ENCODE data around the gene XDH.

XDH gene

GRCh38 chr2:31327505-31327904 lies 87.0 kb downstream of the XDH start:
- no peak for DNase-seq

- no peak for DNase-seq
These were observed 90.4 kb downstream of the XDH start for GRCh38 chr2:31324016-31324633.

- no peak for DNase-seq
These were observed 92.2 kb downstream of the XDH start for GRCh38 chr2:31322371-31322770.

- DNase-seq = no peak
These were observed 95.0 kb downstream of the XDH start for GRCh38 chr2:31319406-31320175.

- DNase-seq = no peak
These were observed 95.9 kb downstream of the XDH start for GRCh38 chr2:31318361-31319336.

GRCh38 chr2:31317396-31317795 lies 97.1 kb downstream of the XDH start:
- no peak for DNase-seq

- no peak for DNase-seq
These were observed 99.8 kb downstream of the XDH start for GRCh38 chr2:31314761-31315160.

GRCh38 chr2:31312898-31313297 lies 101.6 kb downstream of the XDH start:
- no peak for DNase-seq

- no peak for DNase-seq
These were observed 109.7 kb downstream of the XDH start for GRCh38 chr2:31304816-31305215.

- no peak for DNase-seq
These were observed 111.5 kb downstream of the XDH start for GRCh38 chr2:31302940-31303563.

GRCh38 chr2:31300309-31300708 lies 114.2 kb downstream of the XDH start:
- DNase-seq = no peak

- no peak for DNase-seq
These were observed 115.0 kb downstream of the XDH start for GRCh38 chr2:31299547-31299946.

- no peak for DNase-seq
These were observed 116.8 kb downstream of the XDH start for GRCh38 chr2:31297751-31298150.

- no peak for DNase-seq
These were observed 117.8 kb downstream of the XDH start for GRCh38 chr2:31296641-31297287.

- no peak for DNase-seq
These were observed 120.3 kb downstream of the XDH start for GRCh38 chr2:31294196-31294595.

- peak in 1 of 2 experiments; percentile 49 for DNase-seq
These were observed 126.9 kb downstream of the XDH start for GRCh38 chr2:31287654-31288053.

- peak; percentile 40 to 67 for DNase-seq
These were observed 127.5 kb downstream of the XDH start for GRCh38 chr2:31286961-31287550.

GRCh38 chr2:31286230-31286629 lies 128.3 kb downstream of the XDH start:
- DNase-seq = no peak
